Loucy (cell line): Measurements from ENCODE around the gene PTCH2.

ENCODE experiments used
- H2AFZ ChIP-seq: fragments of 200-600 bp; sonication (generic); 2 replicates; pipeline ENCODE4 v1.6.0; 2016; ENCODE audit warnings: antibody characterized with exemption, mild to moderate bottlenecking, low read length, moderate library complexity
- H3F3A ChIP-seq: fragments of 200-600 bp; 2 replicates; pipeline ENCODE4 v1.6.0; 2016; ENCODE audit warnings: antibody characterized with exemption, low read depth, mild to moderate bottlenecking
- H3K27me3 ChIP-seq: fragments of 200-600 bp; sonication (generic); 2 replicates; pipeline ENCODE4 v1.6.1; 2014; ENCODE audit warnings: low read length, mild to moderate bottlenecking; ENCODE audit not compliant: insufficient read depth, poor library complexity, severe bottlenecking
- H3K36me3 ChIP-seq: fragments of 200-600 bp; sonication (generic); 2 replicates; pipeline ENCODE4 v1.6.1; 2016; ENCODE audit warnings: low read length; ENCODE audit not compliant: insufficient read depth
- H3K4me1 ChIP-seq: fragments of 200-600 bp; sonication (generic); 2 replicates; pipeline ENCODE4 v1.5.1; 2014; ENCODE audit warnings: low read length, mild to moderate bottlenecking; ENCODE audit not compliant: insufficient read depth, poor library complexity, severe bottlenecking
- H3K4me2 ChIP-seq: fragments of 200-600 bp; sonication (generic); 2 replicates; pipeline ENCODE4 v1.6.0; 2014; ENCODE audit warnings: antibody characterized with exemption, low read length, low read depth, mild to moderate bottlenecking; ENCODE audit not compliant: poor library complexity, severe bottlenecking
- H3K4me3 ChIP-seq: fragments of 200-600 bp; sonication (generic); 2 replicates; pipeline ENCODE4 v1.5.1; 2014; ENCODE audit warnings: low read length, mild to moderate bottlenecking, mixed read lengths; ENCODE audit not compliant: poor library complexity, severe bottlenecking
- H3K79me2 ChIP-seq: fragments of 200-600 bp; sonication (generic); 2 replicates; pipeline ENCODE4 v1.6.1; 2014; ENCODE audit warnings: low read length; ENCODE audit not compliant: insufficient read depth
- H3K9ac ChIP-seq: fragments of 200-600 bp; sonication (generic); 2 replicates; pipeline ENCODE4 v1.6.0; 2014; ENCODE audit warnings: mild to moderate bottlenecking, low read depth, low read length, moderate library complexity; ENCODE audit not compliant: poor library complexity, severe bottlenecking
- H3K9me2 ChIP-seq: fragments of 200-600 bp; sonication (generic); replicated peaks from 2 replicates; pipeline ENCODE4 v1.6.1; 2016; ENCODE audit warnings: low read depth, low read length, mixed read lengths
- H3K9me3 ChIP-seq: fragments of 200-600 bp; sonication (generic); 2 replicates; pipeline ENCODE4 v1.6.1; 2014; ENCODE audit warnings: mild to moderate bottlenecking, antibody characterized with exemption, low read length, low read depth; ENCODE audit not compliant: insufficient read depth
- H4K20me1 ChIP-seq: fragments of 200-600 bp; sonication (generic); 2 replicates; pipeline ENCODE4 v1.6.0; 2014; ENCODE audit warnings: antibody characterized with exemption, low read length, mild to moderate bottlenecking; ENCODE audit not compliant: insufficient read depth, poor library complexity, severe bottlenecking
- CTCF ChIP-seq: fragments of 200-600 bp; sonication (generic); conservative IDR thresholded peaks from 2 replicates; pipeline ENCODE4 v1.5.1; 2014; ENCODE audit warnings: mild to moderate bottlenecking, antibody characterized with exemption, low read length
- EZH2phosphoT487 ChIP-seq: fragments of 200-600 bp; IDR thresholded peaks from 2 replicates; pipeline ENCODE4 v1.6.1; 2018; ENCODE audit warnings: antibody characterized with exemption, mild to moderate bottlenecking, moderate library complexity, borderline replicate concordance

PTCH2 gene

GRCh38 chr1:44820328-44821239, 22.5 kb downstream of the PTCH2 start:
- H3K4me1 ChIP-seq = peaks cover 5% of the 10 kb centered on the region
- TF ChIP-seq CTCF (no peak), EZH2phosphoT487 (no peak)
- peak overlapping the region; percentile 86 for H2AFZ ChIP-seq
- H3K4me3 ChIP-seq = peak overlapping the region; percentile 62
- H3K4me2 ChIP-seq = peak overlapping the region; percentile 75
- no peaks in the 10 kb centered on the region for H3K9me3 ChIP-seq
- H4K20me1 ChIP-seq = no peaks in the 10 kb centered on the region
- H3K9ac ChIP-seq = peak overlapping the region; percentile 65
- no peaks in the 10 kb centered on the region for H3K27me3 ChIP-seq
- H3K9me2 ChIP-seq = no peaks in the 10 kb centered on the region
- H3K79me2 ChIP-seq = no peaks in the 10 kb centered on the region
- H3F3A ChIP-seq = 0 out of 2 replicates have a peak, but pooled peaks cover 2% of the 10 kb centered on the region
- H3K36me3 ChIP-seq = no peaks in the 10 kb centered on the region

GRCh38 chr1:44819608-44820327, 23.3 kb downstream of the PTCH2 start:
- no peaks in the 10 kb centered on the region for H3K9me3 ChIP-seq
- H2AFZ ChIP-seq = peak overlapping the region; percentile 86
- H3K27me3 ChIP-seq = no peaks in the 10 kb centered on the region
- peaks cover 5% of the 10 kb centered on the region for H3K4me1 ChIP-seq
- H3K9me2 ChIP-seq = no peaks in the 10 kb centered on the region
- peak overlapping the region; percentile 75 for H3K4me2 ChIP-seq
- TF ChIP-seq EZH2phosphoT487 = no peak
- peak; percentile 8; the same call in 1 of the 2 replicates for TF ChIP-seq CTCF
- peak overlapping the region; percentile 62 for H3K4me3 ChIP-seq
- no peaks in the 10 kb centered on the region for H4K20me1 ChIP-seq
- H3K9ac ChIP-seq = peak overlapping the region; percentile 65
- H3K36me3 ChIP-seq = no peaks in the 10 kb centered on the region
- H3K79me2 ChIP-seq = 0 out of 2 replicates have a peak, but pooled peaks cover 3% of the 10 kb centered on the region
- H3F3A ChIP-seq = 0 out of 2 replicates have a peak, but pooled peaks cover 2% of the 10 kb centered on the region

- Histone ChIP-seq H3K4me2 (peak overlapping the region; percentile 75), H4K20me1 (no peaks in the 10 kb centered on the region), H3K4me3 (peak overlapping the region; percentile 62), H3K9me3 (no peaks in the 10 kb centered on the region), H3F3A (0 out of 2 replicates have a peak, but pooled peaks cover 2% of the 10 kb centered on the region), H3K36me3 (no peaks in the 10 kb centered on the region), H3K9me2 (no peaks in the 10 kb centered on the region), H2AFZ (peak overlapping the region; percentile 86), H3K9ac (peak overlapping the region; percentile 65), H3K4me1 (peaks cover 6% of the 10 kb centered on the region), H3K27me3 (no peaks in the 10 kb centered on the region), H3K79me2 (0 out of 2 replicates have a peak, but pooled peaks cover 4% of the 10 kb centered on the region)
- no peak for TF ChIP-seq EZH2phosphoT487
- TF ChIP-seq CTCF = peak; percentile 32; the same call in 1 of the 2 replicates
Observed at GRCh38 chr1:44819196-44819607, 23.9 kb downstream of the PTCH2 start.
